ENCODE measurements around the gene IL27RA. TPM values are rescaled to one million over a fixed set of nuclear protein-coding genes. Genes with fewer than 3 reads are reported as not detected.

IL27RA gene
- total and polyA plus RNA-seq, 4 donors = 1.0 to 2.8 (median 1.6) TPM

- Histone ChIP-seq H3K36me3 (ENCODE audit: control insufficient read depth in 4 of 4, insufficient read depth in 3 of 4, low read depth in 1 of 4, low read length in 3 of 4) (peaks cover 15 to 51% (median 31%) of the 10 kb centered on the region in 4 donors), H3K9ac (ENCODE audit: low read depth in 1 of 2, low read length in 2 of 2) (no peak overlapping the region), H3K27ac (ENCODE audit: low read depth in 1 of 2, low read length in 2 of 2) (no peak overlapping the region), H3K9me3 (ENCODE audit: control insufficient read depth in 4 of 4, low read length in 3 of 4) (no peaks in the 10 kb centered on the region), H3K4me3 (ENCODE audit: low read depth in 1 of 3, low read length in 3 of 3) (no peak overlapping the region), H3K4me1 (ENCODE audit: control insufficient read depth in 4 of 4, insufficient read depth in 4 of 4, low read length in 3 of 4) (no peaks in the 10 kb centered on the region), H3K27me3 (ENCODE audit: control insufficient read depth in 4 of 4, insufficient read depth in 4 of 4, low read length in 3 of 4) (no peaks in the 10 kb centered on the region)
- TF ChIP-seq HNF4A (conservative IDR thresholded peaks at IDR 0.05) (no peak), ZBTB33 (IDR thresholded peaks at IDR 0.05) (no peak), TAF1 (conservative IDR thresholded peaks at IDR 0.05) (no peak), CTCF (IDR thresholded peaks at IDR 0.05; ENCODE audit: low read depth, low read length, missing input control) (no peak), EGR1 (IDR thresholded peaks at IDR 0.05; ENCODE audit: low read depth in 2 of 2) (no peak), RAD21 (IDR thresholded peaks at IDR 0.05) (no peak), FOXA1 (IDR thresholded peaks at IDR 0.05) (no peak), JUND (IDR thresholded peaks at IDR 0.05) (no peak), HNF4G (IDR thresholded peaks at IDR 0.05) (no peak), GABPA (IDR thresholded peaks at IDR 0.05 in 1 of 2, conservative IDR thresholded peaks at IDR 0.05 in 1 of 2) (no peak), ATF3 (IDR thresholded peaks at IDR 0.05) (no peak), SP1 (IDR thresholded peaks at IDR 0.05) (no peak), NR2F2 (IDR thresholded peaks at IDR 0.05) (no peak), FOXA2 (IDR thresholded peaks at IDR 0.05) (no peak), RXRA (IDR thresholded peaks at IDR 0.05) (no peak), REST (IDR thresholded peaks at IDR 0.05) (no peak), MAX (IDR thresholded peaks at IDR 0.05) (no peak), YY1 (IDR thresholded peaks at IDR 0.05) (no peak)
- WGBS = 93% methylated on average over 10 of the region's 10 CpGs
- DNase-seq (ENCODE audit: low spot score) = no peak
Measured at GRCh38 chr19:14102756-14103155, 71.2 kb downstream of the IL27RA start.

Other genes starting within 250 kb of the IL27RA start
- 1 to 10 TPM; 1.6 to 2.2 TPM for gene ZSWIM4, start 236.3 kb upstream of the IL27RA start, total RNA-seq
- under 1 TPM; 0.14 to 0.75 TPM for gene ZSWIM4, start 236.3 kb upstream of the IL27RA start, polyA plus RNA-seq
- not detected for gene NANOS3, start 154.6 kb upstream of the IL27RA start, total RNA-seq
- gene NANOS3, start 154.6 kb upstream of the IL27RA start, polyA plus RNA-seq = not detected
- 1 to 10 TPM in 1 of 2 donors, under 1 TPM in 1; 0.42 to 5.3 TPM for gene BRME1, start 125.6 kb upstream of the IL27RA start, total RNA-seq
- under 1 TPM; 0.46 to 0.51 TPM for gene BRME1, start 125.6 kb upstream of the IL27RA start, polyA plus RNA-seq
- 10 to 100 TPM in 1 of 2 donors, 1 to 10 TPM in 1; 7.4 to 12.0 TPM for gene CC2D1A, start 125.6 kb upstream of the IL27RA start, total RNA-seq
- 10 to 100 TPM in 1 of 2 donors, 1 to 10 TPM in 1; 8.4 to 11.5 TPM for gene CC2D1A, start 125.6 kb upstream of the IL27RA start, polyA plus RNA-seq
- not detected for gene PODNL1, start 93.3 kb upstream of the IL27RA start, total RNA-seq
- gene PODNL1, start 93.3 kb upstream of the IL27RA start, polyA plus RNA-seq = under 1 TPM in 1 of 2 donors, not detected in 1; 0.30 TPM
- gene DCAF15, start 79.3 kb upstream of the IL27RA start, total RNA-seq = 10 to 100 TPM in 1 of 2 donors, 1 to 10 TPM in 1; 3.8 to 10.4 TPM
- gene DCAF15, start 79.3 kb upstream of the IL27RA start, polyA plus RNA-seq = 1 to 10 TPM; 2.6 to 7.3 TPM
- gene RFX1, start 25.4 kb upstream of the IL27RA start, total RNA-seq = 1 to 10 TPM; 3.7 to 5.6 TPM
- 1 to 10 TPM; 1.8 to 3.3 TPM for gene RFX1, start 25.4 kb upstream of the IL27RA start, polyA plus RNA-seq
- not detected for gene RLN3, start 3.6 kb upstream of the IL27RA start, total RNA-seq
- gene RLN3, start 3.6 kb upstream of the IL27RA start, polyA plus RNA-seq = not detected
- 1 to 10 TPM; 1.4 to 6.6 TPM for gene PALM3, start 30.3 kb downstream of the IL27RA start, total RNA-seq
- 10 to 100 TPM in 1 of 2 donors, 1 to 10 TPM in 1; 5.3 to 17.9 TPM for gene PALM3, start 30.3 kb downstream of the IL27RA start, polyA plus RNA-seq
- gene MISP3, start 41.0 kb downstream of the IL27RA start, total RNA-seq = 1 to 10 TPM in 1 of 2 donors, under 1 TPM in 1; 0.28 to 3.8 TPM
- 1 to 10 TPM; 1.8 to 3.9 TPM for gene MISP3, start 41.0 kb downstream of the IL27RA start, polyA plus RNA-seq
- under 1 TPM in 1 of 2 donors, not detected in 1; 0.25 TPM for gene C19orf67, start 54.0 kb downstream of the IL27RA start, total RNA-seq
- not detected for gene C19orf67, start 54.0 kb downstream of the IL27RA start, polyA plus RNA-seq
- gene SAMD1, start 59.0 kb downstream of the IL27RA start, total RNA-seq = 10 to 100 TPM in 1 of 2 donors, 1 to 10 TPM in 1; 6.4 to 33.0 TPM
- 10 to 100 TPM in 1 of 2 donors, 1 to 10 TPM in 1; 2.1 to 11.7 TPM for gene SAMD1, start 59.0 kb downstream of the IL27RA start, polyA plus RNA-seq
- gene PRKACA, start 86.0 kb downstream of the IL27RA start, total RNA-seq = 10 to 100 TPM; 28.5 to 51.9 TPM
- gene PRKACA, start 86.0 kb downstream of the IL27RA start, polyA plus RNA-seq = 10 to 100 TPM; 15.5 to 72.4 TPM
- gene ASF1B, start 104.8 kb downstream of the IL27RA start, total RNA-seq = 10 to 100 TPM in 1 of 2 donors, under 1 TPM in 1; 0.25 to 20.5 TPM
- 1 to 10 TPM in 1 of 2 donors, under 1 TPM in 1; 0.63 to 2.6 TPM for gene ASF1B, start 104.8 kb downstream of the IL27RA start, polyA plus RNA-seq
- 1 to 10 TPM in 1 of 2 donors, under 1 TPM in 1; 0.56 to 1.6 TPM for gene ADGRL1, start 174.4 kb downstream of the IL27RA start, total RNA-seq
- gene ADGRL1, start 174.4 kb downstream of the IL27RA start, polyA plus RNA-seq = under 1 TPM; 0.14 to 0.50 TPM

Data from liver (tissue), 9 donors.